IPS DF 19.7 (cell line): ENCODE data around the gene C1orf74.

Source experiments
- DNase-seq: peaks from one replicate; pipeline ENCODE4 v3.0.0-alpha.2; 2013; ENCODE audit warnings: low read depth, low spot score

C1orf74 gene

GRCh38 chr1:209784265-209785169 lies at the start of gene C1orf74:
TSS of gene C1orf74 (minus strand) at chr1:209784559. CDS start at chr1:209783634, 925 bp downstream.
- peak; percentile 88 for DNase-seq

GRCh38 chr1:209831615-209832014 lies 47.3 kb upstream of the C1orf74 start:
- no peak for DNase-seq

GRCh38 chr1:209830722-209831121 lies 46.4 kb upstream of the C1orf74 start:
- DNase-seq: no peak

- no peak for DNase-seq
Observed at GRCh38 chr1:209829716-209830115, 45.4 kb upstream of the C1orf74 start.

GRCh38 chr1:209827384-209828262 lies 43.3 kb upstream of the C1orf74 start, which contains the start of gene UTP25:
TSS of gene UTP25 (plus strand) at chr1:209827972. CDS start at chr1:209828064, 92 bp downstream.
- peak; percentile 88 for DNase-seq

- DNase-seq: no peak
Observed at GRCh38 chr1:209825591-209826434, 41.5 kb upstream of the C1orf74 start.

GRCh38 chr1:209823143-209824041 lies 39.0 kb upstream of the C1orf74 start:
- DNase-seq: no peak

GRCh38 chr1:209822706-209823105 lies 38.3 kb upstream of the C1orf74 start:
- DNase-seq: no peak

- DNase-seq: no peak
Observed at GRCh38 chr1:209820986-209821385, 36.6 kb upstream of the C1orf74 start.

GRCh38 chr1:209819058-209819457 lies 34.7 kb upstream of the C1orf74 start:
- DNase-seq: no peak

GRCh38 chr1:209817691-209818090 lies 33.3 kb upstream of the C1orf74 start:
- no peak for DNase-seq

- DNase-seq: no peak
Observed at GRCh38 chr1:209816923-209817322, 32.6 kb upstream of the C1orf74 start.

GRCh38 chr1:209815931-209816341 lies 31.6 kb upstream of the C1orf74 start:
- DNase-seq: no peak

GRCh38 chr1:209815490-209815889 lies 31.1 kb upstream of the C1orf74 start:
- DNase-seq: no peak

- DNase-seq: no peak
Observed at GRCh38 chr1:209813902-209814301, 29.5 kb upstream of the C1orf74 start.

GRCh38 chr1:209810783-209811182 lies 26.4 kb upstream of the C1orf74 start:
- no peak for DNase-seq

- no peak for DNase-seq
Observed at GRCh38 chr1:209809611-209810010, 25.3 kb upstream of the C1orf74 start.

GRCh38 chr1:209808059-209808581 lies 23.8 kb upstream of the C1orf74 start:
- no peak for DNase-seq

- DNase-seq: no peak
Observed at GRCh38 chr1:209807509-209807908, 23.1 kb upstream of the C1orf74 start.
